Prostate gland (tissue), 2 donors: ENCODE measurements around the gene C3orf62. TPM values are rescaled to one million over a fixed set of nuclear protein-coding genes. Genes with fewer than 3 reads are reported as not detected.
"Not testable (repeated sequence)": the region's sequence is repeated elsewhere in the genome, so short reads cannot be mapped to it uniquely, and the experiment has no call there.

Experiments
- DNase-seq: peaks from one replicate; pipeline ENCODE4 v3.0.0-alpha.2; 2019; ENCODE audit warnings: low spot score
- H3K27ac ChIP-seq, 2 donors: fragments of 200-600 bp; sonication (generic); 2 replicates each; pipeline ENCODE4 v1.5.1; 2017 to 2019
- H3K27me3 ChIP-seq: fragments of 200-600 bp; sonication (generic); replicated peaks from 2 replicates; pipeline ENCODE4 v1.5.1; 2019; ENCODE audit not compliant: insufficient read depth
- H3K36me3 ChIP-seq, 2 donors: fragments of 200-600 bp; sonication (generic); 1 replicate in 1 of 2; 2 replicates in 1 of 2; pipeline versions ENCODE4 v1.5.1 to v1.8.1; 2017 to 2019
- H3K4me1 ChIP-seq: fragments of 200-600 bp; sonication (generic); replicated peaks from 2 replicates; pipeline ENCODE4 v1.5.1; 2019
- H3K4me3 ChIP-seq, 2 donors: fragments of 200-600 bp; sonication (generic); 2 replicates each; pipeline ENCODE4 v1.5.1; 2017 to 2019
- H3K9me3 ChIP-seq: fragments of 200-600 bp; sonication (generic); 2 replicates; pipeline ENCODE4 v1.5.1; 2017
- POLR2A ChIP-seq: fragments of 450-650 bp; IDR thresholded peaks from one replicate; pipeline ENCODE4 v1.6.1; 2016; ENCODE audit warnings: antibody characterized with exemption, mild to moderate bottlenecking
- POLR2AphosphoS5 ChIP-seq: sonication (generic); formaldehyde crosslinking; IDR thresholded peaks from one replicate; pipeline ENCODE4 v1.6.1; 2017; ENCODE audit warnings: antibody characterized with exemption
- WGBS: methylation state at CpG from one replicate; pipeline ENCODE4 v1.1.5; 2018; 5-methylcytosine and 5-hydroxymethylcytosine counted together
- intact Hi-C: fragments of 100-400 bp; cut with DNase I; formaldehyde crosslinking; loops from one replicate; pipeline ENCODE4 v1.14.2; 2022
- total RNA-seq, 2 donors: library from RNA; depleted of rRNA; stranded (reverse); fragments of >200 nt; gene quantifications; one replicate each; pipeline ENCODE4 v1.1.0, GENCODE V29; 2016
- TF ChIP-seq, protein P1 (sequence below), 4 experiments: fragments of 200-600 bp in 2 of 4; fragments of 450-650 bp in 2 of 4; sonication (generic) in 2 of 4; IDR thresholded peaks; 1 replicate in 3 of 4; 2 replicates in 1 of 4; pipeline ENCODE4 v1.5.1; 2016 to 2019; ENCODE audit warnings: antibody characterized with exemption in 4 of 4, mild to moderate bottlenecking in 2 of 4, moderate library complexity in 2 of 4

C3orf62 gene
- total RNA-seq, 2 donors from 2014 or later: 4.3 to 9.7 TPM

DNA sequence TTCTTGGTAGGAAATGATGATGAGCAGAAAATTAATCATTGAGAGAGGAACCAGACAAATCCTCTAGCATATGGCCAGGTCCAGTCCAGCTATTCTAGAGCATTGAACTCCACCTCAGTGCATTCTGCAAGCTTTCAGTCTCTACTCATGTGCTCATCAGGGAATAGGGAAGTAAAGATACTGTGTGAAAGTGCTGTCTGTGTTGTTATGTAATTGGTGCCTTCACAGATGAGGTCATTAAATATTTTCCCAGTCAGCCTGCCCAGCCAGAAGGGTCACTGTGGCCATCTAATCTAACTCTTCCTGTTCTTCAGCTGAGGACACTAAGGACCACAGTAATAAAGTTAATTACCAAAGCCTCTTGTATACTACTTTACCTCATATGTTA is 28.2 kb downstream of the C3orf62 start:
- intact Hi-C loops: no loop called here
- Histone ChIP-seq H3K9me3 (no peaks in the 10 kb centered on the region), H3K36me3 (no peaks in the 10 kb centered on the region), H3K4me3 (no peak overlapping the region), H3K27ac (no peak overlapping the region), H3K4me1 (no peaks in the 10 kb centered on the region), H3K27me3 (no peaks in the 10 kb centered on the region)
- TF ChIP-seq, protein P1, sequence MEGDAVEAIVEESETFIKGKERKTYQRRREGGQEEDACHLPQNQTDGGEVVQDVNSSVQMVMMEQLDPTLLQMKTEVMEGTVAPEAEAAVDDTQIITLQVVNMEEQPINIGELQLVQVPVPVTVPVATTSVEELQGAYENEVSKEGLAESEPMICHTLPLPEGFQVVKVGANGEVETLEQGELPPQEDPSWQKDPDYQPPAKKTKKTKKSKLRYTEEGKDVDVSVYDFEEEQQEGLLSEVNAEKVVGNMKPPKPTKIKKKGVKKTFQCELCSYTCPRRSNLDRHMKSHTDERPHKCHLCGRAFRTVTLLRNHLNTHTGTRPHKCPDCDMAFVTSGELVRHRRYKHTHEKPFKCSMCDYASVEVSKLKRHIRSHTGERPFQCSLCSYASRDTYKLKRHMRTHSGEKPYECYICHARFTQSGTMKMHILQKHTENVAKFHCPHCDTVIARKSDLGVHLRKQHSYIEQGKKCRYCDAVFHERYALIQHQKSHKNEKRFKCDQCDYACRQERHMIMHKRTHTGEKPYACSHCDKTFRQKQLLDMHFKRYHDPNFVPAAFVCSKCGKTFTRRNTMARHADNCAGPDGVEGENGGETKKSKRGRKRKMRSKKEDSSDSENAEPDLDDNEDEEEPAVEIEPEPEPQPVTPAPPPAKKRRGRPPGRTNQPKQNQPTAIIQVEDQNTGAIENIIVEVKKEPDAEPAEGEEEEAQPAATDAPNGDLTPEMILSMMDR (IDR thresholded peaks at IDR 0.05): no peak
- TF ChIP-seq POLR2A: no peak
- no peak for TF ChIP-seq POLR2AphosphoS5
- DNase-seq: no peak

DNA sequence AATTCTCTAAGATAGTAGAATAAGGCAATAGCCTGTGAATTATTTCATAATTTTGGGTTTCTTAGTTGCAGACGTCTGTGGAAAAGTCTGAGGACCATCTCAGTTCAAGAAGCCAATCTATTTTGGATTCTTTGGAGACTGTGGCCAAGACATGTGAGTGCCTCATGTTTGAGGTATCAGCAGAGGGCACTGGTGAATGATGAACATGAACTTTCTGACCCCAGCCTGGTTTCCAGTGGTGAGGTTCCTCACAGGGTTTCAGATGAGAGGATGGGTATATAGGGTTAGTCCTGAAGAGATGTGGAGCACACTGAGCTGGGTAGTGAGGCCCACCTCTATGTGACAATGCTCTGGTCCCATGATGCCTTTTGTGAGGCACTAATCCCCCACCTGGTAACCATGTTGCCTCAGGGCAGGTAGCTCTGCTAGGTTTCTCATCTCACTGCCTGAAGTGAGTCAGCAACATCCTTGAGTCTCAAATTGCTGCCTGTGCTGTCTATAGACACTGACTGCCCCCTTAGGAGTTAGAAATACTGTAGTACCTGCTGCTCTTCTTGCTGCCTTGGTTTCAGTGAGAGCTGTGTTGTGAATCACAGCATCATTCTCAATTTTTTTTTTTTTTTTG is 32.3 kb downstream of the C3orf62 start:
- H3K9me3 ChIP-seq: no peaks in the 10 kb centered on the region
- DNase-seq: no peak
- no peak overlapping the region for H3K27ac ChIP-seq
- no peaks in the 10 kb centered on the region for H3K27me3 ChIP-seq
- TF ChIP-seq POLR2AphosphoS5 (no peak), POLR2A (no peak)
- TF ChIP-seq, protein P1 (IDR thresholded peaks at IDR 0.05): no peak
- H3K36me3 ChIP-seq: no peaks in the 10 kb centered on the region
- no peak overlapping the region for H3K4me3 ChIP-seq
- WGBS: 78% methylated on average over 1 of the region's 1 CpG
- intact Hi-C loops: no loop called here
- no peaks in the 10 kb centered on the region for H3K4me1 ChIP-seq

GRCh38 chr3:49240091-49240490 is 36.9 kb downstream of the C3orf62 start:
- H3K9me3 ChIP-seq, intact Hi-C loops, H3K36me3 ChIP-seq, H3K4me3 ChIP-seq, H3K4me1 ChIP-seq, H3K27me3 ChIP-seq, DNase-seq, H3K27ac ChIP-seq: not testable (repeated sequence)
- 93% methylated on average over 11 of the region's 11 CpGs for WGBS

DNA sequence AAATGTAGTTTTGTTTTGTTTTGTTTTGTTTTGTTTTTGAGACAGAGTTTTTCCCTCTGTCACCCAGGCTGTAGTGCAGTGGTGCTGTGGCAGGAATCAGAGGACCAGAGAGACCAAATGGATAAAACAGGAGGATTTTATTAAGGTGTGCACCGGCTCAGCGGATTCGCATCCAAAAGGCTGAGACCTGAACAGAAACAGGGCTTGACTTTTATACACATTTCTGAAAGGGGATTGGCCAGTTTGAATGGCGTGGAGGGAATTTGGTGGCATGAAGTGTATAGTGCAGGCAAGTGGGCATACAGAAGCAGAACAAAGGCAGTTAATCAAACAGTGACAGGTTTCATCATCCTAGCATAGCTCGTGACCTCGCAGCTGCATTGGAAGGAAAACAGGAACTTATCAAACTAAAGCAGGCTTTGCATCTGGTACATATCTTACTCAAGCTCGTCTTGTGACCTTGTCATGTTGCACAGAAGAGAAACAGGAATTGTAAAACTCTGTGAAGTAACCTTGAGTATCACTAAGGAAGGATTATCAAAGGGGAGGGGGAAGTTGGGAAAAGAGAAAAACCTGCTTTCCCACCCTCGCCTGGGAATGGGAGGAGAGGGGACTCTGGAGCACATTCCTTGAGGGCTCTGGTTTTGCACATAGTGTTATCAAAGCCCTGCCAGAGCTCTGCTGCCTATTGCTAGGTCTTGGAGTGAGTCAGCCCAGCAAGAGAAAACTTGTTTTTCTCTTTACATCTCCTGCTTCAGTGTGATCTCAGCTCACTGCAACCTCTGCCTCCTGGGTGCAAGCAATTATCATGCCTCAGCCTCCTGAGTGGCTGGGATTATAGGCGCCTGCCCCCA is 38.5 kb downstream of the C3orf62 start:
- WGBS: 53% methylated on average over 9 of the region's 9 CpGs
- intact Hi-C loops: no loop called here
- Histone ChIP-seq H3K36me3 (no peaks in the 10 kb centered on the region), H3K9me3 (no peaks in the 10 kb centered on the region), H3K4me3 (no peak overlapping the region), H3K27me3 (no peaks in the 10 kb centered on the region), H3K4me1 (no peaks in the 10 kb centered on the region), H3K27ac (no peak overlapping the region)
- TF ChIP-seq, protein P1 (IDR thresholded peaks at IDR 0.05): no peak
- no peak for TF ChIP-seq POLR2A
- TF ChIP-seq POLR2AphosphoS5: no peak
- no peak for DNase-seq

DNA sequence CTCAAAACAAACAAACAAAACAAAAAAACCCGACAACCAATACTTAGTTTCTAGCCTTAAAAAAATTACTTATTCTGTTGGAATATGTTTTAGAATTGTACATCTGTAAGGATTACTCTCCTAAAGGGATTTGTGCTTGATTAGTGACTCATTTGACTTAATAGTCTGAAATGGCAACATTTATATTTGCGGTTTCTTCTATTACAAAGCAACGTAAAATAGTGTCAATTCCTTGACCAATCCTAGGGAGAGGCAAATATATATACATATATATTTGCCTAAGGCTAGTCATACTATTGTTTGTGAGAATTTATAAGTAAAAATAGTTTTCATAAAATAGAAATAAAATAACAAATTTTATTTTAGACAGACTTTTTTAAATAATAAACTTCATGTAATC is 39.7 kb downstream of the C3orf62 start:
- Histone ChIP-seq H3K27ac (no peak overlapping the region), H3K4me1 (no peaks in the 10 kb centered on the region), H3K27me3 (no peaks in the 10 kb centered on the region), H3K4me3 (no peak overlapping the region), H3K9me3 (no peaks in the 10 kb centered on the region), H3K36me3 (no peaks in the 10 kb centered on the region)
- 93% methylated on average over 3 of the region's 3 CpGs for WGBS
- TF ChIP-seq POLR2AphosphoS5: no peak
- TF ChIP-seq, protein P1 (IDR thresholded peaks at IDR 0.05): no peak
- TF ChIP-seq POLR2A: no peak
- intact Hi-C loops: no loop called here
- no peak for DNase-seq
